ENCODE results near the gene PTPRE. TPM values are rescaled to one million over a fixed set of nuclear protein-coding genes. Genes with fewer than 3 reads are reported as not detected.
A peak's percentile ranks its signal among the peaks of the same experiment; 100 is the strongest.

PTPRE gene
- total RNA-seq, 1 donor from 2014 or later: 1.2 TPM

DNA sequence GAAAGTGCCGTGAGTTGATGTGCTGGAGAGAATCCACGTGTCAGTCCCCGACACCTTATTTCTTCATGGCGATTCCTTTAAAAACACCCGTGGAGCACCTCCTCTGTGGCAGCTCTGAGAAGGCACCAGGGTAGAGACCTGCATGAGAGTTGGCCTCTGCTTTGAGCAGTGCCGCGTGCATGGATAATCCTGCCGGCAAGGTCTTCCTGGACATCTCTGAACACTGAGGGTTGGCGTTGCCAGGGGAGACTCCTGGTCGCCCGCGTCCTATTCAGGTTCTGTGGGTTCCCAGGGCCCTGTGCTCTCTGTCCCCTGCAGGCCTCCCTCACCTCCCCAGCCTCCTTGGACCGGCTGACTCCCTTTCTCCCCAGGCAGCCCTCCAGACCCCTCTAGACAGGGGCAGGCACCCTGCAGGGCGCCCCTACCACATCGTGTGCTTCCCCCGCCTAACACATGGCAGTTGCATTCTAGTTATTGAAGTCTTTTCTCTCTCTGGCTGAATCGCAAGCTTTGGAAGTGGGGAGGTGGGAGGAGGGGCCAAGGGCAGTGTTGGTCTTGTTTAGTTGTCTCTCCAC is 123.7 kb downstream of the PTPRE start:
- TF ChIP-seq, protein P1, sequence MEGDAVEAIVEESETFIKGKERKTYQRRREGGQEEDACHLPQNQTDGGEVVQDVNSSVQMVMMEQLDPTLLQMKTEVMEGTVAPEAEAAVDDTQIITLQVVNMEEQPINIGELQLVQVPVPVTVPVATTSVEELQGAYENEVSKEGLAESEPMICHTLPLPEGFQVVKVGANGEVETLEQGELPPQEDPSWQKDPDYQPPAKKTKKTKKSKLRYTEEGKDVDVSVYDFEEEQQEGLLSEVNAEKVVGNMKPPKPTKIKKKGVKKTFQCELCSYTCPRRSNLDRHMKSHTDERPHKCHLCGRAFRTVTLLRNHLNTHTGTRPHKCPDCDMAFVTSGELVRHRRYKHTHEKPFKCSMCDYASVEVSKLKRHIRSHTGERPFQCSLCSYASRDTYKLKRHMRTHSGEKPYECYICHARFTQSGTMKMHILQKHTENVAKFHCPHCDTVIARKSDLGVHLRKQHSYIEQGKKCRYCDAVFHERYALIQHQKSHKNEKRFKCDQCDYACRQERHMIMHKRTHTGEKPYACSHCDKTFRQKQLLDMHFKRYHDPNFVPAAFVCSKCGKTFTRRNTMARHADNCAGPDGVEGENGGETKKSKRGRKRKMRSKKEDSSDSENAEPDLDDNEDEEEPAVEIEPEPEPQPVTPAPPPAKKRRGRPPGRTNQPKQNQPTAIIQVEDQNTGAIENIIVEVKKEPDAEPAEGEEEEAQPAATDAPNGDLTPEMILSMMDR (IDR thresholded peaks at IDR 0.05): no peak
- no peak overlapping the region for H3K27ac Mint-ChIP-seq (ENCODE audit: unreplicated experiment)
- no peaks in the 10 kb centered on the region for H3K9me3 Mint-ChIP-seq (ENCODE audit: unreplicated experiment)

DNA sequence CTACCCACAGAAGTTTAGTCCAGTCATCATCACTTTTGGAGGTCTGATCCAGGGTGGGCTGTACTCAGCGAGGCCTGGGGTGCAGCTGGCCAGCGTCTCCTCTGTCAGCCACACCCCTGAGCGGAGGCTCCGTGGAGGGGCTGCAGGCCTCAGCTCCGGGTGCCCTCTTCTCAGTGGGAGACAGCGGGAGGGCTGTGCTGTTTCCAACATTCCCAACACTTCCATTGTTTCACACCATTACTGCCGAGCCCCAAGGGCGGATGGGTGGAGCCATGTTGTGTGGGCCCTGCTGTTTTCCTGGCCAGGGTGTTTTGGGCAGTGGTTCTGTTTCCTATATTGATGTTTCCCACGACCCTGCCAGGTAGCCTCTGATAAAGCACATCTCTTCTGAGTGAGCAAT is 124.3 kb downstream of the PTPRE start:
- H3K4me3 Mint-ChIP-seq (ENCODE audit: unreplicated experiment): no peak overlapping the region
- H3K4me1 Mint-ChIP-seq (ENCODE audit: unreplicated experiment): no peaks in the 10 kb centered on the region

More for the DNA sequence above, 123.7 kb downstream of the PTPRE start:
- Mint-ChIP-seq H3K4me3 (ENCODE audit: unreplicated experiment) (no peak overlapping the region), H3K27me3 (ENCODE audit: unreplicated experiment) (no peaks in the 10 kb centered on the region), H3K4me1 (ENCODE audit: unreplicated experiment) (no peaks in the 10 kb centered on the region), H3K36me3 (ENCODE audit: unreplicated experiment) (no peaks in the 10 kb centered on the region)
- no peak for DNase-seq (ENCODE audit: extremely low spot score, unreplicated experiment)

DNA sequence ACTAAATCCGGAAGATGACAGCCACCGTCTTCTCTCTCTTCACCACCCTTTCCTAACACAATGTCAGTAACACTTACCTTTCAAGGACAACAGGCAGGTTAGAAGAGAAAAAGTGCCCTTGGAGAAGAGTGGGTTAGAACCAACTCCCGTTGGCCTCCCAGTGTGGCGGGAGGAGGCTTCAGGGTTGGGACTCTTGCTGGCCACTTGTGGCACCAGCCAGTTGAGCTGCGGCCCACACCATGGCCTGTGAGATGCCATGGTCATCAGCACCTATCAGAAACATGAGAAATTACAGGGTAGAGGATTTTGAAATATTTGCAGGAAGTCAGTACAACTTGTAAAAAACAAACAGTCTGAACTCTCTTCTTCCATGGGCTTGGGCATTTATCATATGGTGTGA is 125.6 kb downstream of the PTPRE start:
- Mint-ChIP-seq H3K27ac (ENCODE audit: unreplicated experiment) (no peak overlapping the region), H3K27me3 (ENCODE audit: unreplicated experiment) (no peaks in the 10 kb centered on the region), H3K4me1 (ENCODE audit: unreplicated experiment) (no peaks in the 10 kb centered on the region), H3K9me3 (ENCODE audit: unreplicated experiment) (no peaks in the 10 kb centered on the region), H3K4me3 (ENCODE audit: unreplicated experiment) (no peak overlapping the region), H3K36me3 (ENCODE audit: unreplicated experiment) (no peaks in the 10 kb centered on the region)
- TF ChIP-seq, protein P1 (IDR thresholded peaks at IDR 0.05): no peak
- DNase-seq (ENCODE audit: extremely low spot score, unreplicated experiment): no peak

More for the DNA sequence above, 124.3 kb downstream of the PTPRE start:
- Mint-ChIP-seq H3K36me3 (ENCODE audit: unreplicated experiment) (no peaks in the 10 kb centered on the region), H3K27ac (ENCODE audit: unreplicated experiment) (no peak overlapping the region), H3K27me3 (ENCODE audit: unreplicated experiment) (no peaks in the 10 kb centered on the region), H3K9me3 (ENCODE audit: unreplicated experiment) (no peaks in the 10 kb centered on the region)
- DNase-seq (ENCODE audit: extremely low spot score, unreplicated experiment): no peak
- TF ChIP-seq, protein P1 (IDR thresholded peaks at IDR 0.05): no peak

DNA sequence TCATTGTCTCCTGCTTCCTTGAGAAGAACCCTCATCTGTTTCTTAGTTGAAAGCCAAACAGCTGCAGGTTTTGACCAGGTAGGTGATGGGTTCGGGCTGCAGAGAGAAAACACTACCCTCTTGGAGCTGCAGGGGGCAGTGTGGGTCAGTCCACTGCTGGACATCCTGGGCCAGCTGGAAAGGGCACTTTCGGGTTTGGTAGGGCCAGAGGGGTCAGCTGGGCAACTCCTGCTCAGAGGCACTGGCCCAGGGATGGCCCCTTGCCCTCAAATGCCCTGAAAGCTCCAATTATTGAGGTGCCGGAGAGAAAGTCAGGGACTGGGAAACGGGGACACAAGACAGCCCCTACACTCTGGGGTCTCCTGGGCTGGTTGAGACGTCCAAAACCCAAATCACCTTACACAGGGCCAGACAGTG is 128.7 kb downstream of the PTPRE start:
- Mint-ChIP-seq H3K4me3 (ENCODE audit: unreplicated experiment) (no peak overlapping the region), H3K4me1 (ENCODE audit: unreplicated experiment) (no peaks in the 10 kb centered on the region), H3K9me3 (ENCODE audit: unreplicated experiment) (no peaks in the 10 kb centered on the region), H3K27me3 (ENCODE audit: unreplicated experiment) (peaks cover 3% of the 10 kb centered on the region), H3K36me3 (ENCODE audit: unreplicated experiment) (no peaks in the 10 kb centered on the region), H3K27ac (ENCODE audit: unreplicated experiment) (no peak overlapping the region)
- TF ChIP-seq, protein P1 (IDR thresholded peaks at IDR 0.05): peak; percentile 60
- no peak for DNase-seq (ENCODE audit: extremely low spot score, unreplicated experiment)

DNA sequence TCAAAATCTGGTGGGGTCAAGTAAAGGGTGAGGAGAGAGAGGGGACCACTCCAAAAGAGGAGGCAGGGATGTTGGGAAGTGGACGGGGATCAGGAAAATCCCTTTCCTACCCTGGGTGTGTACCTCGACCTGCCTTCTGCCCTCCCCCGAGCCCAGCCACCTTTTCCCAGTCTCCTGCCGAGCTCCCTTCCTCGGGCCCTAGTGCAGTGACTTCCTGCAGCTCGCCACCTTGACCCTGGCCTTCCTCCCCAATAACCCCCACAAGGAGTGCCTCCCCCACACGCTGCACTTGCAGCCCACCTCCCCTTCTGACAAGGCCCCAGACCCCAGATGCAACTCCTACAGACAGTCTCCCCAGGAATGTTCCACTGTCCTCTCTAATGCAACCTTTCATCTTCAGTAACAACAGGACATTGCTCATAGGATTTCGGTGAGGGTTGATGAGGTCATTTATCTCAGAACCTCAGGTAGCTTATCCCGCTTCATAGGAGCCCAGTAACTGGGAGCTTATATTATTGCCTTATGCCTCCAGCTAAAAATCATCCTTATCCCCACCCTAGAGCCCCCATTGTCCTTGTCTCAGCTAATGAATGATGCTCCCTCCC is 129.2 kb downstream of the PTPRE start:
- no peak for DNase-seq (ENCODE audit: extremely low spot score, unreplicated experiment)
- TF ChIP-seq, protein P1 (IDR thresholded peaks at IDR 0.05): no peak
- H3K4me3 Mint-ChIP-seq (ENCODE audit: unreplicated experiment): no peak overlapping the region
- no peaks in the 10 kb centered on the region for H3K4me1 Mint-ChIP-seq (ENCODE audit: unreplicated experiment)
- peaks cover 3% of the 10 kb centered on the region for H3K27me3 Mint-ChIP-seq (ENCODE audit: unreplicated experiment)
- no peaks in the 10 kb centered on the region for H3K9me3 Mint-ChIP-seq (ENCODE audit: unreplicated experiment)
- no peak overlapping the region for H3K27ac Mint-ChIP-seq (ENCODE audit: unreplicated experiment)
- H3K36me3 Mint-ChIP-seq (ENCODE audit: unreplicated experiment): no peaks in the 10 kb centered on the region

Measured in osteocyte (in vitro differentiated cells).